OCI-LY3 (cell line): ENCODE results near the gene ATG7.
"Not testable (repeated sequence)": the region's sequence is repeated elsewhere in the genome, so short reads cannot be mapped to it uniquely, and the experiment has no call there.

Experiments used
- H2AFZ ChIP-seq: fragments of 200-600, 300-600 bp; shearing (Covaris generic); 2 replicates; pipeline ENCODE4 v1.6.0; 2014; ENCODE audit warnings: antibody characterized with exemption, low read depth, low read length
- H3K27ac ChIP-seq: fragments of 200-600, 300-600 bp; sonication (generic); 2 replicates; pipeline ENCODE4 v1.5.1; 2014; ENCODE audit warnings: mild to moderate bottlenecking, low read length, moderate library complexity, mixed read lengths
- H3K27me3 ChIP-seq: fragments of 200-600, 300-600 bp; sonication (generic); 2 replicates; pipeline ENCODE4 v1.6.1; 2014; ENCODE audit warnings: low read depth, low read length, mixed read lengths
- H3K36me3 ChIP-seq: fragments of 200-600, 300-600 bp; sonication (generic); replicated peaks from 2 replicates; pipeline ENCODE3; 2014; ENCODE audit warnings: low read depth, low read length, mixed read lengths
- H3K4me1 ChIP-seq: fragments of 300-600, 200-600 bp; sonication (generic); 2 replicates; pipeline ENCODE4 v1.6.1; 2014; ENCODE audit warnings: low read length, mixed read lengths
- H3K4me2 ChIP-seq: fragments of 200-600, 300-600 bp; sonication (generic); 2 replicates; pipeline ENCODE4 v1.6.1; 2014; ENCODE audit warnings: low read length, mixed read lengths
- H3K4me3 ChIP-seq: fragments of 300-600, 200-600 bp; sonication (generic); 2 replicates; pipeline ENCODE4 v1.5.1; 2014; ENCODE audit warnings: antibody characterized with exemption, mild to moderate bottlenecking, low read length, moderate library complexity
- H3K79me2 ChIP-seq: fragments of 300-600, 200-600 bp; shearing (Covaris generic); 2 replicates; pipeline ENCODE4 v1.6.1; 2014; ENCODE audit warnings: mild to moderate bottlenecking, low read length, mixed read lengths
- H3K9ac ChIP-seq: fragments of 300-600, 200-600 bp; shearing (Covaris generic); 2 replicates; pipeline ENCODE4 v1.6.0; 2014; ENCODE audit warnings: mild to moderate bottlenecking, low read length, moderate library complexity
- H3K9me3 ChIP-seq: fragments of 200-600, 300-600 bp; shearing (Covaris generic); 2 replicates; pipeline ENCODE4 v1.6.1; 2014; ENCODE audit warnings: low read length, mixed read lengths; ENCODE audit not compliant: insufficient read depth
- H4K20me1 ChIP-seq: fragments of 200-600, 300-600 bp; sonication (generic); 2 replicates; pipeline ENCODE4 v1.6.1; 2016; ENCODE audit warnings: low read length, mixed read lengths; ENCODE audit not compliant: insufficient read depth
- CTCF ChIP-seq: fragments of 200-600, 300-600 bp; sonication (generic); IDR thresholded peaks from 2 replicates; pipeline ENCODE4 v1.5.1; 2014; ENCODE audit warnings: antibody characterized with exemption, low read length, low read depth
- EZH2phosphoT487 ChIP-seq: fragments of 200-600 bp; shearing (Covaris generic); IDR thresholded peaks from 2 replicates; pipeline ENCODE4 v1.6.1; 2018; ENCODE audit warnings: antibody characterized with exemption, mixed run types, low read depth

The ATG7 gene

GRCh38 chr3:11250902-11251806, 21.0 kb upstream of the ATG7 start:
- H2AFZ ChIP-seq = no peak overlapping the region
- H3K79me2 ChIP-seq = no peaks in the 10 kb centered on the region
- no peaks in the 10 kb centered on the region for H4K20me1 ChIP-seq
- peaks cover 13% of the 10 kb centered on the region for H3K27me3 ChIP-seq
- H3K4me3 ChIP-seq = no peak overlapping the region
- H3K4me2 ChIP-seq = no peak overlapping the region
- no peaks in the 10 kb centered on the region for H3K9me3 ChIP-seq
- no peaks in the 10 kb centered on the region for H3K4me1 ChIP-seq
- no peaks in the 10 kb centered on the region for H3K36me3 ChIP-seq
- TF ChIP-seq CTCF (no peak), EZH2phosphoT487 (no peak)
- no peak overlapping the region for H3K27ac ChIP-seq
- no peak overlapping the region for H3K9ac ChIP-seq

- Histone ChIP-seq H3K9me3 (no peaks in the 10 kb centered on the region), H3K36me3 (no peaks in the 10 kb centered on the region), H3K4me1 (no peaks in the 10 kb centered on the region), H3K4me2 (no peak overlapping the region), H2AFZ (no peak overlapping the region), H3K4me3 (no peak overlapping the region), H3K79me2 (no peaks in the 10 kb centered on the region), H3K9ac (no peak overlapping the region), H3K27me3 (peaks cover 13% of the 10 kb centered on the region), H4K20me1 (no peaks in the 10 kb centered on the region), H3K27ac (no peak overlapping the region)
- TF ChIP-seq CTCF (no peak), EZH2phosphoT487 (no peak)
Observed at GRCh38 chr3:11251807-11252176, 20.4 kb upstream of the ATG7 start.

GRCh38 chr3:11254876-11255275, 17.3 kb upstream of the ATG7 start:
- no peaks in the 10 kb centered on the region for H3K79me2 ChIP-seq
- H3K36me3 ChIP-seq = no peaks in the 10 kb centered on the region
- H3K4me2 ChIP-seq = no peak overlapping the region
- H3K4me1 ChIP-seq = no peaks in the 10 kb centered on the region
- H3K9me3 ChIP-seq = no peaks in the 10 kb centered on the region
- no peak overlapping the region for H3K9ac ChIP-seq
- no peak overlapping the region for H3K27ac ChIP-seq
- no peak overlapping the region for H3K4me3 ChIP-seq
- TF ChIP-seq CTCF (no peak), EZH2phosphoT487 (no peak)
- no peaks in the 10 kb centered on the region for H4K20me1 ChIP-seq
- peaks cover 13% of the 10 kb centered on the region for H3K27me3 ChIP-seq
- no peak overlapping the region for H2AFZ ChIP-seq

DNA sequence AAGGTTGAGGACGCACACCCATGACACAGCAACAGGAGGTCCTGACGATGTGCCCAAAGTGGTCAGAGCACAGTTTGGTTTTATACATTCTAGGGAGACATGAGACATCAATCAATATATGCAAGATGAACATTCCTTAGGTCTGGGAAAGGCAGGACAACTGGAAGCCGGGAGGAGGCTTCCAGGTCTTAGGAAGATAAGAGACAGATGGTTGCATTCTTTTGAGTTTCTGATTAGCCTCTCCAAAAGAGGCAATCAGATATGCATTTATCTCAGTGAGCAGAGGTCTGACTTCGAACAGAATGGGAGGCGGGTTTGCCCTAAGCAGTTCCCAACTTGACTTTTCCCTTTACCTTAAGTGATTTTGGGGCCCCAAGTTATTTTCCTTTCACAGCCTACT, 16.7 kb upstream of the ATG7 start:
- not testable (repeated sequence) for H3K9ac ChIP-seq, H3K36me3 ChIP-seq, H2AFZ ChIP-seq, H4K20me1 ChIP-seq, H3K4me2 ChIP-seq, H3K4me1 ChIP-seq, H3K9me3 ChIP-seq, H3K27ac ChIP-seq, H3K79me2 ChIP-seq, H3K4me3 ChIP-seq
- H3K27me3 ChIP-seq = peaks cover 13% of the 10 kb centered on the region
